ENCODE data around the gene SLC44A2. TPM values are rescaled to one million over a fixed set of nuclear protein-coding genes. Genes with fewer than 3 reads are reported as not detected.

Gene SLC44A2
- total and polyA plus RNA-seq, 2 of the 13 experiments (the other 11 are each of a cell fraction or from before 2014, with no cell fraction given), result 2.4 to 5.6 TPM

- TF ChIP-seq TFDP1 (CRISPR knock-in tag; IDR thresholded peaks at IDR 0.05; ENCODE audit: borderline replicate concordance) (peak; percentile 55; the same call in 1 of the 2 replicates), HDAC6 (IDR thresholded peaks at IDR 0.05; ENCODE audit: low read depth, low read length) (no peak), KDM4B (CRISPR knock-in tag; IDR thresholded peaks at IDR 0.05) (no peak), ZNF441 (CRISPR knock-in tag; IDR thresholded peaks at IDR 0.05; ENCODE audit: borderline replicate concordance) (0 out of 2 replicates have a peak, but pooled peaks have one; percentile 41), PHB2 (IDR thresholded peaks at IDR 0.05; ENCODE audit: partially characterized antibody) (no peak), RARA (CRISPR knock-in tag; IDR thresholded peaks at IDR 0.05) (no peak), KLF11 (CRISPR knock-in tag; IDR thresholded peaks at IDR 0.05) (no peak), ZNF101 (CRISPR knock-in tag; IDR thresholded peaks at IDR 0.05; ENCODE audit: borderline replicate concordance, low read depth) (no peak), GATA4 (IDR thresholded peaks at IDR 0.05; ENCODE audit: borderline replicate concordance, low read depth) (no peak), ZFP90 (CRISPR knock-in tag; IDR thresholded peaks at IDR 0.05; ENCODE audit: borderline replicate concordance) (no peak)
- TF ChIP-seq, protein P1, sequence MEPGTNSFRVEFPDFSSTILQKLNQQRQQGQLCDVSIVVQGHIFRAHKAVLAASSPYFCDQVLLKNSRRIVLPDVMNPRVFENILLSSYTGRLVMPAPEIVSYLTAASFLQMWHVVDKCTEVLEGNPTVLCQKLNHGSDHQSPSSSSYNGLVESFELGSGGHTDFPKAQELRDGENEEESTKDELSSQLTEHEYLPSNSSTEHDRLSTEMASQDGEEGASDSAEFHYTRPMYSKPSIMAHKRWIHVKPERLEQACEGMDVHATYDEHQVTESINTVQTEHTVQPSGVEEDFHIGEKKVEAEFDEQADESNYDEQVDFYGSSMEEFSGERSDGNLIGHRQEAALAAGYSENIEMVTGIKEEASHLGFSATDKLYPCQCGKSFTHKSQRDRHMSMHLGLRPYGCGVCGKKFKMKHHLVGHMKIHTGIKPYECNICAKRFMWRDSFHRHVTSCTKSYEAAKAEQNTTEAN (CRISPR knock-in tag; conservative IDR thresholded peaks at IDR 0.05), result no peak
- TF ChIP-seq, protein P2, sequence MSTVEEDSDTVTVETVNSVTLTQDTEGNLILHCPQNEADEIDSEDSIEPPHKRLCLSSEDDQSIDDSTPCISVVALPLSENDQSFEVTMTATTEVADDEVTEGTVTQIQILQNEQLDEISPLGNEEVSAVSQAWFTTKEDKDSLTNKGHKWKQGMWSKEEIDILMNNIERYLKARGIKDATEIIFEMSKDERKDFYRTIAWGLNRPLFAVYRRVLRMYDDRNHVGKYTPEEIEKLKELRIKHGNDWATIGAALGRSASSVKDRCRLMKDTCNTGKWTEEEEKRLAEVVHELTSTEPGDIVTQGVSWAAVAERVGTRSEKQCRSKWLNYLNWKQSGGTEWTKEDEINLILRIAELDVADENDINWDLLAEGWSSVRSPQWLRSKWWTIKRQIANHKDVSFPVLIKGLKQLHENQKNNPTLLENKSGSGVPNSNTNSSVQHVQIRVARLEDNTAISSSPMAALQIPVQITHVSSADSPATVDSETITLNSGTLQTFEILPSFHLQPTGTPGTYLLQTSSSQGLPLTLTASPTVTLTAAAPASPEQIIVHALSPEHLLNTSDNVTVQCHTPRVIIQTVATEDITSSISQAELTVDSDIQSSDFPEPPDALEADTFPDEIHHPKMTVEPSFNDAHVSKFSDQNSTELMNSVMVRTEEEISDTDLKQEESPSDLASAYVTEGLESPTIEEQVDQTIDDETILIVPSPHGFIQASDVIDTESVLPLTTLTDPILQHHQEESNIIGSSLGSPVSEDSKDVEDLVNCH (CRISPR knock-in tag; IDR thresholded peaks at IDR 0.05), result no peak
- TF ChIP-seq, protein P3, sequence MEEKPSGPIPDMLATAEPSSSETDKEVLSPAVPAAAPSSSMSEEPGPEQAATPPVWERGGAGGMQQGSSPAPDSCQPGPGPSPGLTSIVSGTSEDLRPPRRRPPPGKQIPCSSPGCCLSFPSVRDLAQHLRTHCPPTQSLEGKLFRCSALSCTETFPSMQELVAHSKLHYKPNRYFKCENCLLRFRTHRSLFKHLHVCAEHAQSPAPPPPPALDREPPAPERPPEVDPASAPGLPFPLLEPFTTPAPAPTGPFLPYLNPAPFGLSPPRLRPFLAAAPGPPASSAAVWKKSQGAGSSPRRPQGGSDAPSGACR (CRISPR knock-in tag; IDR thresholded peaks at IDR 0.05), result no peak
- TF ChIP-seq, protein P4, sequence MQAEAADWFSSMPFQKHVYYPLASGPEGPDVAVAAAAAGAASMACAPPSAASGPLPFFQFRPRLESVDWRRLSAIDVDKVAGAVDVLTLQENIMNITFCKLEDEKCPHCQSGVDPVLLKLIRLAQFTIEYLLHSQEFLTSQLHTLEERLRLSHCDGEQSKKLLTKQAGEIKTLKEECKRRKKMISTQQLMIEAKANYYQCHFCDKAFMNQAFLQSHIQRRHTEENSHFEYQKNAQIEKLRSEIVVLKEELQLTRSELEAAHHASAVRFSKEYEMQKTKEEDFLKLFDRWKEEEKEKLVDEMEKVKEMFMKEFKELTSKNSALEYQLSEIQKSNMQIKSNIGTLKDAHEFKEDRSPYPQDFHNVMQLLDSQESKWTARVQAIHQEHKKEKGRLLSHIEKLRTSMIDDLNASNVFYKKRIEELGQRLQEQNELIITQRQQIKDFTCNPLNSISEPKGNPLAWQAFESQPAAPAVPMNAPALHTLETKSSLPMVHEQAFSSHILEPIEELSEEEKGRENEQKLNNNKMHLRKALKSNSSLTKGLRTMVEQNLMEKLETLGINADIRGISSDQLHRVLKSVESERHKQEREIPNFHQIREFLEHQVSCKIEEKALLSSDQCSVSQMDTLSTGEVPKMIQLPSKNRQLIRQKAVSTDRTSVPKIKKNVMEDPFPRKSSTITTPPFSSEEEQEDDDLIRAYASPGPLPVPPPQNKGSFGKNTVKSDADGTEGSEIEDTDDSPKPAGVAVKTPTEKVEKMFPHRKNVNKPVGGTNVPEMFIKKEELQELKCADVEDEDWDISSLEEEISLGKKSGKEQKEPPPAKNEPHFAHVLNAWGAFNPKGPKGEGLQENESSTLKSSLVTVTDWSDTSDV (CRISPR knock-in tag; IDR thresholded peaks at IDR 0.05), result no peak
- TF ChIP-seq, protein P5, sequence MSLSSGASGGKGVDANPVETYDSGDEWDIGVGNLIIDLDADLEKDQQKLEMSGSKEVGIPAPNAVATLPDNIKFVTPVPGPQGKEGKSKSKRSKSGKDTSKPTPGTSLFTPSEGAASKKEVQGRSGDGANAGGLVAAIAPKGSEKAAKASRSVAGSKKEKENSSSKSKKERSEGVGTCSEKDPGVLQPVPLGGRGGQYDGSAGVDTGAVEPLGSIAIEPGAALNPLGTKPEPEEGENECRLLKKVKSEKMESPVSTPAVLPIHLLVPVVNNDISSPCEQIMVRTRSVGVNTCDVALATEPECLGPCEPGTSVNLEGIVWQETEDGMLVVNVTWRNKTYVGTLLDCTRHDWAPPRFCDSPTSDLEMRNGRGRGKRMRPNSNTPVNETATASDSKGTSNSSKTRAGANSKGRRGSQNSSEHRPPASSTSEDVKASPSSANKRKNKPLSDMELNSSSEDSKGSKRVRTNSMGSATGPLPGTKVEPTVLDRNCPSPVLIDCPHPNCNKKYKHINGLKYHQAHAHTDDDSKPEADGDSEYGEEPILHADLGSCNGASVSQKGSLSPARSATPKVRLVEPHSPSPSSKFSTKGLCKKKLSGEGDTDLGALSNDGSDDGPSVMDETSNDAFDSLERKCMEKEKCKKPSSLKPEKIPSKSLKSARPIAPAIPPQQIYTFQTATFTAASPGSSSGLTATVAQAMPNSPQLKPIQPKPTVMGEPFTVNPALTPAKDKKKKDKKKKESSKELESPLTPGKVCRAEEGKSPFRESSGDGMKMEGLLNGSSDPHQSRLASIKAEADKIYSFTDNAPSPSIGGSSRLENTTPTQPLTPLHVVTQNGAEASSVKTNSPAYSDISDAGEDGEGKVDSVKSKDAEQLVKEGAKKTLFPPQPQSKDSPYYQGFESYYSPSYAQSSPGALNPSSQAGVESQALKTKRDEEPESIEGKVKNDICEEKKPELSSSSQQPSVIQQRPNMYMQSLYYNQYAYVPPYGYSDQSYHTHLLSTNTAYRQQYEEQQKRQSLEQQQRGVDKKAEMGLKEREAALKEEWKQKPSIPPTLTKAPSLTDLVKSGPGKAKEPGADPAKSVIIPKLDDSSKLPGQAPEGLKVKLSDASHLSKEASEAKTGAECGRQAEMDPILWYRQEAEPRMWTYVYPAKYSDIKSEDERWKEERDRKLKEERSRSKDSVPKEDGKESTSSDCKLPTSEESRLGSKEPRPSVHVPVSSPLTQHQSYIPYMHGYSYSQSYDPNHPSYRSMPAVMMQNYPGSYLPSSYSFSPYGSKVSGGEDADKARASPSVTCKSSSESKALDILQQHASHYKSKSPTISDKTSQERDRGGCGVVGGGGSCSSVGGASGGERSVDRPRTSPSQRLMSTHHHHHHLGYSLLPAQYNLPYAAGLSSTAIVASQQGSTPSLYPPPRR (CRISPR knock-in tag; IDR thresholded peaks at IDR 0.05; ENCODE audit: borderline replicate concordance), result no peak
Observed at GRCh38 chr19:10580979-10581631, 44.2 kb upstream of the SLC44A2 start (continued).

All from HepG2 (cell line).